H4 (cell line): ENCODE data around the gene OR5B2. TPM values are rescaled to one million over a fixed set of nuclear protein-coding genes. Genes with fewer than 3 reads are reported as not detected.
"Not testable (repeated sequence)": the region's sequence is repeated elsewhere in the genome, so short reads cannot be mapped to it uniquely, and the experiment has no call there.

ENCODE experiments used
- DNase-seq: peaks from one replicate; pipeline ENCODE4 v3.0.0-alpha.2; 2015; ENCODE audit warnings: low spot score
- total RNA-seq: library from RNA; depleted of rRNA; stranded (reverse); fragments of >200 nt; shearing (Covaris generic); gene quantifications from 2 replicates; pipeline ENCODE4 v1.2.3, GENCODE V29; 2014; rRNA removed

The OR5B2 gene
- not detected in 2 replicates for total RNA-seq

DNA sequence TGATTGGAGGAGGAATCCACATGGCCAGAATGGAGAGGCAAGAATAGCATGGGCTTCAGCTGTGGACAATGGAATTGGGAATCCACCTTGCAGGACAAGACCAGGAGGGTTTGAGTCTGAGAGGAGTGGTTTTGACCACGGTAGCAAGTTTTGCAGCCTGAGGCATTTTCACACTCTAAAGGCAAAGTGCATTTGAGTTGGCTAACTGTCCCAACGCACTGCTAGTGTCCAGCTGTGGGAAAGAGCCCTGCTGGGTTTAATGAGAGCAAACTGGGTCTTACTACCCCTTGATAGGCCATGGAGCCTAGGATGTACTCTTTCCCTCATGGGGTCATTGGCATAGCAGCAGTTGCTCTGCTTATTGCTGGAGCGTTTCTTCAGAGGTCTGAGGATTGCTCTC is at the start of gene OR5B2:
TSS of gene OR5B2 (minus strand) at position 101 of the 400 bp plus-strand sequence. CDS start 4,860 bp downstream, outside the sequence.
- DNase-seq, result no peak

DNA sequence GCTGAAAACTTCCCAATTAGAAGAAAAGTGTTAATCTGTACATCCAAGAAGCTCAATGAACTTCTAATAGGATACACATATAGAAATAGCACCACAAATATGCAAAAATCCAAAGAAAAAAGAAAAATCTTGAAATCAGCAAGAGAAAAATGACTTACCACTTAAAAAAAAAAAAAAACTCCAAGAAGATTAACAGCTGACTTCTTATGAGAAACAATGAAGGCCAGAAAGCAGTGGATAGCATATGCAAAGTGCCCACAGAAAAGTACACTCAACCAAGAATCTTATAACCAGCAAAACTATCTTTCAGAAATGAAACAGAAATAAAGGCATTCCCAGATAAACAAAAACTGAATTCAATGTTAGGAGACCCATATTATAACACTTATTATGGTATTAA is 44.0 kb upstream of the OR5B2 start:
- DNase-seq, result no peak

DNA sequence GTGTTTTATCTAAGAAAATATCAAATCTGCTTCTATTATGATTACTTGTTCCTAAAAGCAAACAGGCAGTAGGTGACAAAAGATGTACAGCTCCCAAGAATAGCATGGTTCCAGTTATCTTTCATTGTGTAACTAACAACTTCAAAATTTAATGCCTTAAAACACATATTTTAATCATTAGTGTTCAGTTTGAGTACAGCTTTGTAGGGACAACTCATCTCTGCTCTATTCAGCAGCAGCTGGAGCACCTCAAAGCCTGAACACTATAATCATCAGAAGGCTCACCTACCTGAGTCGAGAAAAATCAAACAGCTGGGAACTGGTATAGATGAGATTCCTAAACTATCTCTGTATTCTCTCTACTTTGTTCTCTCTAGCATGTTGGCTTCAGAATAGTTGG is 38.4 kb upstream of the OR5B2 start:
- no peak for DNase-seq

GRCh38 chr11:58465690-58466089 is 37.8 kb upstream of the OR5B2 start:
- DNase-seq, result no peak

GRCh38 chr11:58451585-58451984 is 23.7 kb upstream of the OR5B2 start:
- DNase-seq, result no peak

DNA sequence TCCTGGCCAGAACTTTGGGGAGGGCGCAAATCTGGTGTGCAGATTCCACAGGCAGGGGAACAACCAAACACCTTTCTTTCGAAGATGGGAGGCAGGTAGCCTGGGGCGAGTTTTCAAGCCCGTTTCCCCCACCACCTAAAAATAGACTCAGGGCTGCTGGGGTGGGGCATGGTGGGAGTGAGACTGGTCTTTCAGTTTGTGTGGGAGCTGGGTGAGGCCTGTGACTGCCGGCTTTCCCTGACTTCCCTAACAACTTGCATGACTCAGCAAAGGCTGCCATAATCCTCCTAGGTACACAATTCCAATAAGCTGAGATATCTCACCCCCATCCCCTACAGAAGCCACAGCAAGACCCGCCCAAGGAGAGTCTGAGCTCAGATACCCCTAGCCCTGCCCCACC is 18.4 kb upstream of the OR5B2 start:
- DNase-seq, result no peak

- DNase-seq, result no peak
Observed at GRCh38 chr11:58444300-58444699, 16.4 kb upstream of the OR5B2 start.

GRCh38 chr11:58442136-58442535 is 14.2 kb upstream of the OR5B2 start, which contains the start of gene OR5B12:
TSS of gene OR5B12 (minus strand) at chr11:58442236. CDS start at chr11:58440151, 2,085 bp downstream.
- DNase-seq, result no peak

DNA sequence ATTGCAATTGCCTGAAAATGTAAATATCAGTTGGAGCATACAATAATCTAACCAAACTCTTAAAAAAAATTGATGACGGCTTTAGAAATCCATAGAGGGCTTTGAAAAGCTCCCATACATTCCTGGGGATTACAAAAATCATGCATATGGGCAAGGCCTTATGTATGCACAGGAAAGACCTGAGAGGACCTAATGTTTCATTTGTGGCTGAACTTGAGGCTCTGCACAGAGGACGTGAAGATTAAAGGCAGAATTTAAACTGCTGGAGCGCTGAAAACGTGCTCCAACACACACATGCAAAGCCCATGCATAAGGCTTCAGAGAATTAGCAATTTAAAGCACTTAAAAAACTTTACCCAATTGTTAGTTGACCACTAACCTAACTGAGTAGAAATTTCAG is 10.6 kb upstream of the OR5B2 start:
- no peak for DNase-seq

- DNase-seq, result no peak
Observed at GRCh38 chr11:58434217-58434616, 6.3 kb upstream of the OR5B2 start.

GRCh38 chr11:58433638-58434203 is 5.8 kb upstream of the OR5B2 start:
- DNase-seq, result no peak

DNA sequence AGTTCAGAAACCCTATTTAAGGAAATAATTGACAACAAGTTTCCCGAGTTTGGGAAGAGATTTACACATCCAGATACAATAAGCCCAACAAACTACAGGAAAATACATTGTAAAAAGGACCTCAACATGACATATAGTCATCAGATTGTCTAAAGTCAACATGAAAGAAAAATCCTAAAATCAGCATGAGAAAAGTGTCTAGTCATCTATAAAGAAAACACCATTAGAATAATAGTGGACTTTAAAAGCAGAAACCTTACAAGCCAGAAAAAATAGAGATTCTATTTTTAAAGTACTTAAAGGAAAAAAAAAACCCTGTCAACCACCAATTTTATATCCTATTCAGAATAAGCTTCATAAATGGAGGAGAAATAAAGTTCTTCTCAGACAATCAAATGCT is 1.4 kb upstream of the OR5B2 start:
- no peak for DNase-seq

DNA sequence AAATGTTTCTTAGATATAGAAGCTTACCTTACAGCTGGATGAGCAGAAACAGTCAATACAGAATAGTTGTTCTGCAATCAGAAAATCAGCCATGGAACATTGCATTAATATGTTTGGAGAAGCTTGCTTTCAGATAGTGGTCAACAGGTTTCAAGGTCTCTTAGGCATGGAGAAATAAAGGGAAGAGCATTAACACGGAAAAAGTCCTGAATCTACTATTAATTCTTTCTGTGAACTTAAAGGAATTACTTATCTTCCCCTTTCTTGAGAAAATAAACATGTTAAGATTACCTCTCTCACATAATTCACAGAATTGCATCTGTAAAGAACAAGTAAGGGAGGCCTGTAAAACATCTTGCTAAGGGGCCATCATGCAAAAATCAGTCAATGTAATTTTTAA is 21.1 kb downstream of the OR5B2 start, which contains the start of gene OR5B3:
TSS of gene OR5B3 (minus strand) at position 101 of the 400 bp plus-strand sequence. CDS start 3,465 bp downstream, outside the sequence.
- DNase-seq, result no peak

GRCh38 chr11:58399622-58400021 is 28.3 kb downstream of the OR5B2 start:
- not testable (repeated sequence) for DNase-seq

GRCh38 chr11:58395581-58395980 is 32.3 kb downstream of the OR5B2 start:
- DNase-seq, result no peak

- DNase-seq, result no peak
Observed at GRCh38 chr11:58394195-58394594, 33.7 kb downstream of the OR5B2 start.

GRCh38 chr11:58392746-58393145 is 35.2 kb downstream of the OR5B2 start:
- DNase-seq, result no peak

GRCh38 chr11:58391879-58392278 is 36.0 kb downstream of the OR5B2 start:
- no peak for DNase-seq

- DNase-seq, result no peak
Observed at GRCh38 chr11:58390551-58391063, 37.3 kb downstream of the OR5B2 start.

Other genes with a start within 250 kb of the OR5B2 start
- gene OR9Q2, start 239.1 kb downstream of the OR5B2 start, total RNA-seq, result not detected in 2 replicates
- gene OR1S2, start 224.0 kb downstream of the OR5B2 start, total RNA-seq, result not detected in 2 replicates
- not detected in 2 replicates for gene OR1S1, start 215.4 kb downstream of the OR5B2 start, total RNA-seq
- gene OR10Q1, start 199.2 kb downstream of the OR5B2 start, total RNA-seq, result not detected in 2 replicates
- not detected in 2 replicates for gene OR10W1, start 159.9 kb downstream of the OR5B2 start, total RNA-seq
- gene OR5B17, start 69.1 kb downstream of the OR5B2 start, total RNA-seq, result not detected in 2 replicates
- gene OR5B3, start 21.2 kb downstream of the OR5B2 start, total RNA-seq, result not detected in 2 replicates
- gene OR5B12, start 14.1 kb upstream of the OR5B2 start, total RNA-seq, result not detected in 2 replicates
- not detected in 2 replicates for gene OR5B21, start 80.0 kb upstream of the OR5B2 start, total RNA-seq
- 5.5 and 10.7 TPM in 2 replicates for gene LPXN, start 147.7 kb upstream of the OR5B2 start, total RNA-seq
- gene ZFP91, start 150.9 kb upstream of the OR5B2 start, total RNA-seq, result 45.8 and 49.2 TPM in 2 replicates
- 0.60 and 0.72 TPM in 2 replicates for gene CNTF, start 194.5 kb upstream of the OR5B2 start, total RNA-seq